Tibial nerve (tissue), 4 donors: ENCODE data around the gene CTNNA2. TPM values are rescaled to one million over a fixed set of nuclear protein-coding genes. Genes with fewer than 3 reads are reported as not detected.

Experiments
- DNase-seq, 2 donors: peaks; one replicate each; pipeline ENCODE4 v3.0.0-alpha.2; 2019; ENCODE audit warnings: low spot score in 2 of 2
- H3K27ac ChIP-seq, 4 donors: fragments of 200-600 bp; sonication (generic) in 3 of 4; one replicate each; pipeline ENCODE4 v1.5.1; 2017 to 2019; ENCODE audit warnings: mild to moderate bottlenecking in 1 of 4
- H3K27me3 ChIP-seq, 2 donors: fragments of 200-600 bp; sonication (generic) in 1 of 2; one replicate each; pipeline versions ENCODE4 v1.5.1 to v1.6.0; 2017 to 2019
- H3K36me3 ChIP-seq, 3 donors: fragments of 200-600 bp; sonication (generic); one replicate each; pipeline ENCODE4 v1.5.1; 2018 to 2019
- H3K4me1 ChIP-seq, 4 donors: fragments of 200-600 bp; sonication (generic) in 3 of 4; one replicate each; pipeline ENCODE4 v1.5.1; 2017 to 2019
- H3K4me3 ChIP-seq, 4 donors: fragments of 200-600 bp; sonication (generic) in 3 of 4; one replicate each; pipeline ENCODE4 v1.5.1; 2017 to 2019; ENCODE audit warnings: mild to moderate bottlenecking in 1 of 4, moderate library complexity in 1 of 4
- H3K9me3 ChIP-seq, 4 donors: fragments of 200-600 bp; sonication (generic) in 3 of 4; one replicate each; pipeline ENCODE4 v1.5.1; 2017 to 2019
- CTCF ChIP-seq, 5 experiments: fragments of 200-600 bp in 3 of 5; fragments of 450-650 bp in 2 of 5; sonication (generic) in 3 of 5; IDR thresholded peaks; one replicate each; pipeline ENCODE4 v1.5.1; 2016 to 2019; ENCODE audit warnings: antibody characterized with exemption in 5 of 5, mild to moderate bottlenecking in 3 of 5, moderate library complexity in 2 of 5
- EP300 ChIP-seq, 2 donors: sonication (generic); formaldehyde crosslinking; IDR thresholded peaks; one replicate each; pipeline ENCODE4 v1.6.1; 2017; ENCODE audit warnings: antibody characterized with exemption in 2 of 2, mild to moderate bottlenecking in 1 of 2
- POLR2A ChIP-seq, 2 donors: fragments of 450-650 bp; IDR thresholded peaks; one replicate each; pipeline ENCODE4 v1.6.1; 2017; ENCODE audit warnings: antibody characterized with exemption in 2 of 2, mild to moderate bottlenecking in 2 of 2, moderate library complexity in 2 of 2
- WGBS, 2 donors: methylation state at CpG; one replicate each; pipeline ENCODE4 v1.1.5; 2018; 5-methylcytosine and 5-hydroxymethylcytosine counted together
- total RNA-seq, 4 donors: library from RNA; depleted of rRNA; stranded (reverse); fragments of >200 nt; gene quantifications; one replicate each; pipeline ENCODE4 v1.1.0, GENCODE V29; 2016

CTNNA2 gene
- total RNA-seq, 4 donors from 2014 or later = 0.39 to 3.3 (median 0.75) TPM

GRCh38 chr2:80059447-80059846 is 546.6 kb downstream of the CTNNA2 start:
- 94 to 95% methylated on average over 5 of the region's 5 CpGs for WGBS, 2 donors
- Histone ChIP-seq H3K4me3 (no peak overlapping the region), H3K4me1 (no peaks in the 10 kb centered on the region), H3K36me3 (no peaks in the 10 kb centered on the region), H3K27me3 (no peaks in the 10 kb centered on the region), H3K27ac (no peak overlapping the region), H3K9me3 (no peaks in the 10 kb centered on the region)
- TF ChIP-seq POLR2A (IDR thresholded peaks at IDR 0.05) (no peak), CTCF (IDR thresholded peaks at IDR 0.05) (no peak), EP300 (IDR thresholded peaks at IDR 0.05) (no peak)
- no peak for DNase-seq

GRCh38 chr2:80061881-80062280 is 549.0 kb downstream of the CTNNA2 start:
- Histone ChIP-seq H3K27me3 (no peaks in the 10 kb centered on the region), H3K9me3 (no peaks in the 10 kb centered on the region), H3K27ac (no peak overlapping the region), H3K4me1 (no peaks in the 10 kb centered on the region), H3K4me3 (no peak overlapping the region), H3K36me3 (no peaks in the 10 kb centered on the region)
- no peak for DNase-seq
- TF ChIP-seq EP300 (IDR thresholded peaks at IDR 0.05) (no peak), CTCF (IDR thresholded peaks at IDR 0.05) (no peak), POLR2A (IDR thresholded peaks at IDR 0.05) (no peak)

GRCh38 chr2:80062298-80062697 is 549.4 kb downstream of the CTNNA2 start:
- no peaks in the 10 kb centered on the region for H3K27me3 ChIP-seq
- TF ChIP-seq POLR2A (IDR thresholded peaks at IDR 0.05) (no peak), EP300 (IDR thresholded peaks at IDR 0.05) (no peak), CTCF (IDR thresholded peaks at IDR 0.05) (no peak)

GRCh38 chr2:80068038-80068731 is 555.3 kb downstream of the CTNNA2 start:
- 75 to 79% methylated on average over 4 of the region's 4 CpGs for WGBS, 2 donors
- Histone ChIP-seq H3K27me3 (no peaks in the 10 kb centered on the region), H3K9me3 (no peaks in the 10 kb centered on the region), H3K4me3 (no peak overlapping the region), H3K36me3 (no peaks in the 10 kb centered on the region), H3K27ac (no peak overlapping the region), H3K4me1 (no peaks in the 10 kb centered on the region)
- TF ChIP-seq POLR2A (IDR thresholded peaks at IDR 0.05) (no peak), EP300 (IDR thresholded peaks at IDR 0.05) (no peak), CTCF (IDR thresholded peaks at IDR 0.05) (no peak)
- DNase-seq = no peak

More at GRCh38 chr2:80062298-80062697, 549.4 kb downstream of the CTNNA2 start:
- no peaks in the 10 kb centered on the region for H3K36me3 ChIP-seq
- H3K9me3 ChIP-seq = no peaks in the 10 kb centered on the region
- H3K27ac ChIP-seq = no peak overlapping the region
- no peak overlapping the region for H3K4me3 ChIP-seq
- DNase-seq = no peak
- H3K4me1 ChIP-seq = no peaks in the 10 kb centered on the region

GRCh38 chr2:80070587-80070986 is 557.7 kb downstream of the CTNNA2 start:
- no peaks in the 10 kb centered on the region for H3K9me3 ChIP-seq
- 88 to 89% methylated on average over 4 of the region's 4 CpGs for WGBS, 2 donors
- no peaks in the 10 kb centered on the region for H3K36me3 ChIP-seq
- no peak overlapping the region for H3K27ac ChIP-seq
- no peaks in the 10 kb centered on the region for H3K4me1 ChIP-seq
- TF ChIP-seq POLR2A (IDR thresholded peaks at IDR 0.05) (no peak), CTCF (IDR thresholded peaks at IDR 0.05) (no peak)
- H3K4me3 ChIP-seq = no peak overlapping the region
- no peak for DNase-seq
- H3K27me3 ChIP-seq = no peaks in the 10 kb centered on the region
